Uterus (tissue), 2 donors: Measurements from ENCODE around the gene DBNL.

Experiments
- CTCF ChIP-seq, 4 experiments: fragments of 200-600 bp in 2 of 4; fragments of 450-650 bp in 2 of 4; sonication (generic) in 2 of 4; IDR thresholded peaks; one replicate each; pipeline ENCODE4 v1.5.1; 2016 to 2019; ENCODE audit warnings: antibody characterized with exemption in 4 of 4, mild to moderate bottlenecking in 2 of 4, moderate library complexity in 1 of 4
- POLR2A ChIP-seq, 2 donors: fragments of 450-650 bp; IDR thresholded peaks; one replicate each; pipeline ENCODE4 v1.6.1; 2016; ENCODE audit warnings: antibody characterized with exemption in 2 of 2, mild to moderate bottlenecking in 1 of 2, moderate library complexity in 1 of 2

DNA sequence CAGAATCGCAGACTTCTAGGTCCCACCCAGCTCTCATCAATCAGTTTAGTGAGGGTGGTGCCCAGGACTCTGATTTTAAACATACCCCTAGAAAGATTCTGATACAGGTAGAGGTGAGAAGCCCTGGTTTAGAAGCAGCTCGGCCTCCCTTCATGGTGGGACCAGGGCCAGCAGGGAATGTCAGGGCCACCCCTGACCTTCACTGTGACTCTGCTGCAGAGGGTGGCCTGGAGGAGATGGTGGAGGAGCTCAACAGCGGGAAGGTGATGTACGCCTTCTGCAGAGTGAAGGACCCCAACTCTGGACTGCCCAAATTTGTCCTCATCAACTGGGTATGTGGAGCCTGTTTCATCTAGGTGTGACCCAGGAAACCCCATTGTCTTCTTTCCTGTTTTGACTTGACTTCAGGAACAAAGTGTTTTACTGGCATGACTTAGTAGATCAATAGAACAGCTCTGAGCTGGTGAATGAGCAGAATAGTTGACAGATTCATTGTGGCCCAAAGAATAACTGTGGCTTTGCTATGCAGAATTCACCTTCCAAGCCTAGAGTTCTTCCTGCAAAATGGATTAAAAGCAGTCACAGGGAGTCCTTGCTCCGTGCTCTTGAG lies 7.2 kb downstream of the DBNL start:
- no peak for TF ChIP-seq CTCF (IDR thresholded peaks at IDR 0.05)
- TF ChIP-seq POLR2A (IDR thresholded peaks at IDR 0.05): no peak
